SW480 (cell line): ENCODE results near the gene SMIM35.

Source experiments
- DNase-seq: peaks from one replicate; pipeline ENCODE4 v3.0.0-alpha.2; 2016; ENCODE audit warnings: low spot score

Gene SMIM35

GRCh38 chr11:118109231-118109630, 22.5 kb upstream of the SMIM35 start:
- DNase-seq, result no peak

DNA sequence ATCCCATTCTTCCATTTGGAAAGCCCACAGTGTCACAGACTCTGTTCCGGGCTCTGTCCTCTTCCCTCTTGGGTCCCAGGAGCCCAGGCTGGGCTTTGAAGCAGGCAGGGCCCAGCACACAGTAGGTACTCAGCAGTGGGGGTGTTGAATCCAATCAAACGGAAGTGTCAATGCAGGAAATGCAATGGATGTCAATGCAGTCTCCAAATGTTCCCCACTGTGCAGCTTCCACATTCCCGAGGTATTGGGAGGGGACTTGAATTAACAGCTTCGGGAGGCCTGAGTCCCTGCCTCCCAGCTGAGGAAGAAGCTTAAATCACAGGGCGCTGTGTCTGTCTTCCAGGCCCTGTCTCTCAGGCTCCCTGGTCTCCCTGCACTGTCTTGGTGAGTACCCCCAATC, 21.8 kb upstream of the SMIM35 start:
- no peak for DNase-seq

DNA sequence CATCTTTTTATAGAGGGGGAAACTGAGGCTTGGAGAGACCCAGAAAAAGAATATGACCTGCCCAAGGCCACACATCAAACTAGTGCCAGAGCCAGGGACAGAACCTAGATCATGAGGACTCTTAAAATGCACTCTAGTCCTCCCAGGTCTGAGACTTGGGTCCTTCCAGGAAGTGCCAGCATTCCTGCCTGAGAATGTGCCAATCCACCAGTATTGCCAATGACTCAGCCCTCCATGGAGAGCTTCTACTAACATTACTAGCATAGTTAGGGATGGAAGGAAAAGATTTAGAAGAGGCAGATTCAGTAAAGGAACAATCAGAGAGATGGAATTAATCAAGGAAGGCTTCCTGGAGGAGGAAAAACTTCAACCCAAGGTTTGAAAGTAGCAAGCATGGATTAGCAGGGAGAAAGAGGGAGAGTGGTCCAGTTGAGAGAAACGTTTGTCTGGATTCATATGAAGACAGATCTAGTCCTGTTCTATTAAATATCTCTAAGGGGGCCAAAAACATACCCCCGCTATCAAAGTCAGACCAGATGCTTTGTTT, 20.1 kb upstream of the SMIM35 start:
- no peak for DNase-seq

DNA sequence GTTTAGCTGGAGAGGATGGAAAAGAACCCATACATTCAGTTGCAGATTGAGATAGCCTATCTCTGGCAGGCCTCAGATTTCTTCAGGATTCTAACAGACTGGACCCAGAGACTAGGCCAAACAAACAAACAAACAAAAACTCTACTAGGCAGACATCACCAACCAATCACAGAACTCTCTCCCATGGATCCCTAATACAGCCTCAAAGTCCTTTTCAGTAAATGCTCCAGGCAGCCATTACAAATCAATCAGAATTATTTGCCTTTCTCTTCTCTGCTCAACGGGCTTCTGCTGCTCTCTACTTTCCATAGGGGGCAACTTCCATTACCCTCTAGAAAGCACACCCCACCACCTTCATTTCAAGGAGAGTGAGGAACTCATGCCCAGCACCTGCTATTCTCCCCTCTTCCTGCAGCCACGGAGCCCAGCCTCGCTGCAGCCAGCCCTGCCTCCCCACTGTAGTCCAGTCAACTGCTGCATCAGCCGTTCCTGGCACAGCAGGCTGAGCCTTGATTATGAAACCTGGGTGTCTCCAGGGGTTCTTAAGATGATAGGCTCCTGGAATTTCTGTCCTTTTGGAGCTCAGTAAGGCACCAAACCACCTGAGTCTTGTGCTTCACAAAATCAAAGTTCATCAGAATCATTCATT, 19.0 kb upstream of the SMIM35 start:
- DNase-seq, result no peak

DNA sequence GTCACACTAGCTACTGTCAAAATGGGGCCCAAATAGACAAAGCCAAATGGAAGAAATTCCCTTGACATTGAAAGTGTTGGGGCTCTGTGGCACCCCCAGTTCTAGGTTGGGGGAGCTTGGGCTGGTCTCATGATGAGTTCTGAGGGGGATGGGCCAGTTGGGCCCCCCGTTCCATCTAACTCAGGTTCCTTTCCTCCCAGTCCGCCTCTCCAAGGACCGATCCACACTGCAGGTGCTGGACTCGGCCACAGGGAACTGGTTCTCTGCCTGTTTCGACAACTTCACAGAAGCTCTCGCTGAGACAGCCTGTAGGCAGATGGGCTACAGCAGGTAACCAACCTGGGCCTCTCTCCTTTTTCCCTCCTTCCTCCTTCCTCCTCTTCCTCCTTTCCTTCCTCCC, 17.7 kb upstream of the SMIM35 start:
- no peak for DNase-seq

GRCh38 chr11:118102721-118103261, 16.0 kb upstream of the SMIM35 start:
- no peak for DNase-seq

- no peak for DNase-seq
Observed at GRCh38 chr11:118100691-118101232, 14.0 kb upstream of the SMIM35 start.

- no peak for DNase-seq
Observed at GRCh38 chr11:118099838-118100556, 13.2 kb upstream of the SMIM35 start.

DNA sequence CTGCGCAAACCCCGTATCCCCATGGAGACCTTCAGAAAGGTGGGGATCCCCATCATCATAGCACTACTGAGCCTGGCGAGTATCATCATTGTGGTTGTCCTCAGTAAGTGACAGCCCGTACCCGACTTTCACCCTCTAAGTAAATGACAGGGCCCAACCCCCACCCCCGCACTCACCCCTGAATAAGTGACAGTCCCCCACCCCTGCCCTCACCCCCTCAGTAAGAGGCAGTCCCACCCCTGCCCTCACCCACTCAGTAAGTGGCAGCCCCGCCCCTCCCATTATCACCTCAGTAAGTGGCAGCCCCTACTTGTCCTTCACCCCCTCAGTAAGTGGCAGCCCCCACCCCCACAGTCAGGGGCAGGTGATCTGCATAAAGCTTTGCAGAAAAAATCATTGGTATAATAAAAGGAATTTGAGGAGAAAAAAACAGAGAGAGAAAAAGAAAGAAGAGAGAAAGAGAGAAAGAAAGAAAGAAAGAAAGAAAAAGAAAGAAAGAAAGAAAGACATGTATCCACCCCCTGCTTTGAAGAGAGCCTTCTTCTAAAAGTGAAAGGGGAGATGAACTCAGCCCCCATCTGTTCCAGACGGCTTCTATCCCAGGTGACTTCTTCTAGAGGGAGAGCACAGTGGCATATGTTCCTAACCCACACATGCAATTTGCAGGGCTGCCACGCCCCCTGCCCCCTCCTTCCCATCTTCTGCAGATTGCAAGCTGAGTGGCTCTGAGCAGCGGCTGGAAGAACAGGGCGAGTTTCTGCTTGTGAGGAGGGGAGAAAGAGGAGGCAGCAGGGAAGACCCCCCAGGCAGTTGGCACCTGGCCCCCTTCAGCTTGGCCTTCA, 12.5 kb upstream of the SMIM35 start:
- no peak for DNase-seq

GRCh38 chr11:118095967-118096367, 9.2 kb upstream of the SMIM35 start:
- no peak for DNase-seq

DNA sequence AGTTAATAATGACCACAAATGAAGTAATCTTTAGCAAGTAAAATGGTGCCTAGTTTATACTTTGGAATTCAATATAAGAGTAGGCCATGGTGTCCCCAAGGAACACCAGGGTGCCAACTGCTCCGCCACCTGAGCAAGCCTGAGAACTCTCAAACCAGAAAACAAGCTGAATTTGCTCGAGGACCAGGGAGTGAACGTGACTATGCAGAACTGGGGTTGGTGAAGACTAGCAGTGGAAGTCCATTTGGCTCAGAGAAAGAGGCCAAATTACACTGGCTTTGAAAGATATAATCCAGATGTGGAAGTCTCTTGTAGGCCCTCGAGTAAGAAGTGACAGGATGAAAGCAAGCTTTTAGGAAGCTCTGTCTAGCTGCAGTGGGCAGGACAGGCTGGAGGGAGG, 8.7 kb upstream of the SMIM35 start:
- DNase-seq, result no peak

GRCh38 chr11:118092907-118093571, 6.3 kb upstream of the SMIM35 start:
- no peak for DNase-seq

- DNase-seq, result no peak
Observed at GRCh38 chr11:118091690-118092089, 4.9 kb upstream of the SMIM35 start.

- DNase-seq, result no peak
Observed at GRCh38 chr11:118090545-118091162, 3.9 kb upstream of the SMIM35 start.

DNA sequence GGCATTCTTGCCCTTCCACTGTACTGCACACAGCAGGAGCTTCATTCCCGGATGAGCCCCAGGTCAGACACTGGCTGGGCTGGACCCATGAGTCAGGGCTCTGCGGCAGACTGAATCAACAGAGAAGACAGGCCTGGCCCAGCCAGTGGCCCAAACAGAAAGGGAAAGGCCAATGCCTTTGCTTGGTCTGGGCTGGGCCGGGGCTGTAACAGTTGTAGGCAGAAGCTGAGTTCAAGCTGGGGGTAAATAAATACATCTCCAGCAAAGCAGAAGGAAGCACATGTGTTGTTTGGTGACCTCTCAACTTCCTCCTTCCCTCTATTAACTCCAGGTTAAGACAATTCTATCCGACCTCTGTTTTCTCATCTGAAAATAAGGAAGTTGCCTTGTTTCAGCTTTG, 1.8 kb upstream of the SMIM35 start:
- DNase-seq, result no peak

- no peak for DNase-seq
Observed at GRCh38 chr11:118087931-118088330, 1.2 kb upstream of the SMIM35 start.

DNA sequence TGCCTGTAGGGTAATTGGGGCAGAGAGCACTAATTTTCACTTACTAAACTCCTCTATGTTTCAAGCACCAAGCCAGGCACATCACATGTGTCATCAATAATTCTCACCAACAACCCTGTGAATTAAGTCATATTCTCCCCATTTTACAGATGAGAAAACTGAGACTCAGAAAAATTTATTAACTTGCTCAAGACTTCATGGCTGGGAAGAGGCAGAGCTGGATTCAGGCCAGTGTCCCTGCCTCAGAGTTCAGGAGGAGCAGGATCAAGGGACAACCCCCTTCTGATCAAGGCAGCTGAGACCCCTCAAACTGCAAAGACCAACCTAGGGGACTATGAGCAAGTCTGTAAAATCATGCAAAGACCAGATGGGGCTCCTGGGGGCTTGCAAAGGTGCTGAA, 2.1 kb downstream of the SMIM35 start:
- DNase-seq, result no peak

DNA sequence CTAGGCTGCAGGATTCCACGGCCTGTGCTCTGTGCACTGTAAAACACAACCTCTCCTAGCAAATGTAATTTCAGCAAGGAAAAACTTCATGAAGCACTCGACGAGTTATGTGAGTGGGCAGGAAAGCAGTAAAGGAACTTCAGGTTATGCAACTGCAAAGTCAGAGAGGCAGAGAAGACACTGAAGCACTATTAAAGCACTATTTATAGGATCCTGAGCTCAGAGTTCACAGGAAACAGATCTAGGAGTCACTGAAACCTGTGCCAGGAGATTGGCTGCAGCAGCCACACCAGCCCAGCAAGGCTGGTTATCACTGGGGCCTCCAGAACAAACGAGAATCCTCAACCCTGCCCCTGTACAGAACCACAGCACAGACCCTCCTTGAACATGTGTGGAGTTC, 2.5 kb downstream of the SMIM35 start:
- DNase-seq, result peak; percentile 9

- DNase-seq, result no peak
Observed at GRCh38 chr11:118082880-118083552, 3.7 kb downstream of the SMIM35 start.

DNA sequence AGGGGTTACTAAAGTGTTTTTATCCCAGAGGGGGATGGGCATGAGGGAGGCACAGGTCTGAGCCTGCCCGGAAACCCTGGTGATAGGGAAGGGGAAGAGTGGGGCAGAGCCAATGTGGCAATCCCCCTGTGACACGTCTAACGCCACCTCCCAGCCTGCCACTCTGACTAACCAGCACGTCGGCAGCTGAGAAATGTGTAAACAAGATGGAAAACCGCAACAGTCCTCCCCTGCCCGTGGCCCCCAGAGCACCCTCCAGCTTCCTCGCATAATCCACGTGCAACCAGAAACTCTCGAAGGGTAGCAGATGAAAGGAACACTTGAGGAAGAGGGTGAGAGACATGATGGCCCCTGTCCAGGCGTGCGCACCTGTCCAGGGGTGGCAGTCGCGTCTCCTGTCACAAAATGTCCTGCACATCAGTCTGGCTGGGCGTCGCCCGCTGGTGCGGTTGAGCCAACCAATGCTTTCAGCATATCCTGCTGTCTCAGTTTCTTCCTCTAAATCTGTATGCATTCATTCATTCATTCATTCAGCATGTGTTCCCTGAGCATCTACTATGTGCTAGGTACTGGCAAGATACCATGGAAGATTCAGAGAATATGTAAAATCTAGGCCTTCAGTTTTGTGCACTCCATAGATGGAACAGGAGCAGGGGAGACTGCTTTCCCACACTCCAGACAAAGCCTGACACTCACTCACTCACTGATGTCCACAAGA, 5.4 kb downstream of the SMIM35 start:
- DNase-seq, result no peak
